ENCODE measurements around the gene C1GALT1.

The C1GALT1 gene

GRCh38 chr7:7294911-7295310, 112.6 kb downstream of the C1GALT1 start:
- H3K9me3 ChIP-seq, result no peaks in the 10 kb centered on the region
- no peaks in the 10 kb centered on the region for H3K4me1 ChIP-seq (ENCODE audit: control insufficient read depth in 1 of 2, insufficient read depth in 1 of 2, low read depth in 1 of 2, low read length in 1 of 2)
- no peaks in the 10 kb centered on the region for H3K36me3 ChIP-seq
- no peak overlapping the region for H3K27ac ChIP-seq
- H3K27me3 ChIP-seq, result no peaks in the 10 kb centered on the region
- no peak overlapping the region for H3K4me3 ChIP-seq (ENCODE audit: low read depth in 1 of 2, low read length in 1 of 2)
- TF ChIP-seq CTCF (IDR thresholded peaks at IDR 0.05), result no peak

Measured in neutrophil (primary cell).